HCT116 (cell line): ENCODE measurements around the gene SLC25A48. TPM values are rescaled to one million over a fixed set of nuclear protein-coding genes. Genes with fewer than 3 reads are reported as not detected.

Source experiments
- ATAC-seq: fragments of 200-7000 bp; cut with Tn5 transposase; 2 replicates; pipeline ENCODE4 v1.9.1; 2020; ENCODE audit warnings: mild to moderate bottlenecking, moderate library complexity
- BruUV-seq: library from RNA; stranded (reverse); fragments of 400-500 nt; replicated peaks from 2 replicates; lab custom pipeline; 2021; lab: Mats Ljungman, UMichigan
- CTCF ChIA-PET: fragments of 300-600 bp; sonication (Branson Sonifier 250); formaldehyde crosslinking; loops from one replicate; lab custom pipeline; 2021; ENCODE audit warnings: antibody characterized with exemption; lab: Charles Lee
- POLR2A ChIA-PET: fragments of 300-600, 350-600 bp; sonication (Branson Sonifier 250); formaldehyde crosslinking; loops from one replicate; lab custom pipeline; 2021; ENCODE audit warnings: antibody characterized with exemption; lab: Charles Lee
- RAD21 ChIA-PET, 2 experiments: fragments of 300-600 bp; sonication (Branson Sonifier 250); formaldehyde crosslinking; loops; one replicate each; lab custom pipeline; 2023; ENCODE audit warnings: low total read pairs in 2 of 2; ENCODE audit not compliant: uncharacterized antibody in 2 of 2, unreplicated experiment in 2 of 2, low non-redundant PET in 1 of 2; lab: Charles Lee
- DNase-seq: peaks from one replicate; pipeline ENCODE4 v3.0.0-alpha.2; 2010; ENCODE audit warnings: low read depth, low spot score
- H2AFZ ChIP-seq: fragments of 200-600 bp; shearing (Covaris generic), sonication (generic); 2 replicates; pipeline ENCODE4 v1.6.1; 2017; ENCODE audit warnings: low read depth, mixed run types, mixed read lengths, antibody characterized with exemption, low read length; ENCODE audit not compliant: poor library complexity, severe bottlenecking
- H3K27ac ChIP-seq: 2 replicates; pipeline ENCODE4 v1.5.1; 2012; ENCODE audit warnings: low read depth, low read length
- H3K27me3 ChIP-seq: fragments of 200-600 bp; sonication (generic); 2 replicates; pipeline ENCODE4 v1.6.1; 2016; ENCODE audit warnings: mixed run types, low read length, mixed read lengths; ENCODE audit not compliant: insufficient read depth
- H3K36me3 ChIP-seq, 2 experiments: fragments of 200-500 bp in 1 of 2; fragments of 200-600 bp in 1 of 2; sonication (Bioruptor generic) in 1 of 2; sonication (generic) in 1 of 2; 2 replicates each; pipeline versions ENCODE4 v1.5.1 to v1.6.1; 2014 to 2016; ENCODE audit warnings: low read length in 2 of 2, inconsistent platforms in 1 of 2, mixed read lengths in 1 of 2, mixed run types in 1 of 2; ENCODE audit not compliant: insufficient read depth in 2 of 2, control insufficient read depth in 1 of 2
- H3K4me1 ChIP-seq, 2 experiments: fragments of 200-600 bp in 1 of 2; sonication (generic) in 1 of 2; 2 replicates each; pipeline versions ENCODE4 v1.5.1 to v1.6.1; 2012 to 2017; ENCODE audit warnings: low read length in 2 of 2, inconsistent platforms in 1 of 2, mild to moderate bottlenecking in 1 of 2, mixed read lengths in 1 of 2, mixed run types in 1 of 2, moderate library complexity in 1 of 2; ENCODE audit not compliant: insufficient read depth in 2 of 2, control insufficient read depth in 1 of 2
- H3K4me2 ChIP-seq: fragments of 200-600 bp; sonication (generic); 2 replicates; pipeline ENCODE4 v1.6.1; 2017; ENCODE audit warnings: mixed run types, low read length, mixed read lengths
- H3K4me3 ChIP-seq, 2 experiments: fragments of 200-600 bp in 1 of 2; sonication (generic) in 1 of 2; replicated peaks in 1 of 2; 2 replicates each; pipeline ENCODE4 v1.5.1; 2011 to 2016; ENCODE audit warnings: low read length in 2 of 2, control low read depth in 1 of 2, low read depth in 1 of 2, mild to moderate bottlenecking in 1 of 2, mixed read lengths in 1 of 2, mixed run types in 1 of 2
- H3K79me2 ChIP-seq: fragments of 200-600 bp; sonication (generic); 2 replicates; pipeline ENCODE4 v1.6.1; 2017; ENCODE audit warnings: mild to moderate bottlenecking, mixed run types, low read length, moderate library complexity, mixed read lengths; ENCODE audit not compliant: insufficient read depth
- H3K9ac ChIP-seq: fragments of 200-600 bp; sonication (generic); 2 replicates; pipeline ENCODE4 v1.6.1; 2016; ENCODE audit warnings: low read length, mixed read lengths
- H3K9me2 ChIP-seq: fragments of 200-600 bp; sonication (generic), shearing (Covaris generic); 2 replicates; pipeline ENCODE4 v1.6.1; 2017; ENCODE audit warnings: mixed run types, mild to moderate bottlenecking, moderate library complexity; ENCODE audit not compliant: insufficient read depth
- H3K9me3 ChIP-seq, 2 experiments: fragments of 200-500 bp in 1 of 2; fragments of 200-600 bp in 1 of 2; sonication (Bioruptor generic) in 1 of 2; sonication (generic) in 1 of 2; 2 replicates each; pipeline ENCODE4 v1.6.1; 2014 to 2017; ENCODE audit warnings: low read length in 2 of 2, mixed read lengths in 2 of 2, inconsistent platforms in 1 of 2, low read depth in 1 of 2, mild to moderate bottlenecking in 1 of 2, mixed run types in 1 of 2, moderate library complexity in 1 of 2; ENCODE audit not compliant: control insufficient read depth in 1 of 2, insufficient read depth in 1 of 2
- H4K20me1 ChIP-seq: fragments of 200-600 bp; sonication (generic), shearing (Covaris generic); 2 replicates; pipeline ENCODE4 v1.6.1; 2017; ENCODE audit warnings: mixed run types, mild to moderate bottlenecking, moderate library complexity; ENCODE audit not compliant: insufficient read depth
- CBX3 ChIP-seq: IDR thresholded peaks from 2 replicates; pipeline ENCODE4 v1.6.1; 2012; ENCODE audit warnings: low read depth
- CEBPB ChIP-seq: IDR thresholded peaks from 2 replicates; pipeline ENCODE4 v1.6.1; 2012; ENCODE audit warnings: low read depth
- EGR1 ChIP-seq: IDR thresholded peaks from 2 replicates; pipeline ENCODE4 v1.6.1; 2012; ENCODE audit warnings: low read depth
- EZH2phosphoT487 ChIP-seq: fragments of 200-600 bp; IDR thresholded peaks from 2 replicates; pipeline ENCODE4 v1.6.1; 2018; ENCODE audit warnings: antibody characterized with exemption, borderline replicate concordance
- FOSL1 ChIP-seq: IDR thresholded peaks from 2 replicates; pipeline ENCODE4 v1.6.1; 2012; ENCODE audit warnings: low read depth
- JUND ChIP-seq: IDR thresholded peaks from 2 replicates; pipeline ENCODE4 v1.6.1; 2012
- MAX ChIP-seq: IDR thresholded peaks from 2 replicates; pipeline ENCODE4 v1.6.1; 2012
- POLR2A ChIP-seq: IDR thresholded peaks from 2 replicates; pipeline ENCODE4 v1.7.0; 2011; ENCODE audit warnings: borderline replicate concordance; ENCODE audit not compliant: insufficient read depth, insufficient read length; ENCODE audit errors: extremely low read depth
- POLR2AphosphoS5 ChIP-seq: IDR thresholded peaks from 2 replicates; pipeline ENCODE4 v1.6.1; 2011; ENCODE audit warnings: mild to moderate bottlenecking, low read depth, low read length, moderate library complexity
- RAD21 ChIP-seq: IDR thresholded peaks from 2 replicates; pipeline ENCODE4 v1.6.1; 2012; ENCODE audit warnings: low read depth, mild to moderate bottlenecking
- REST ChIP-seq: IDR thresholded peaks from 2 replicates; pipeline ENCODE4 v1.6.1; 2012; ENCODE audit warnings: low read depth
- SP1 ChIP-seq: IDR thresholded peaks from 2 replicates; pipeline ENCODE4 v1.6.1; 2012; ENCODE audit warnings: low read depth
- SRF ChIP-seq: IDR thresholded peaks from 2 replicates; pipeline ENCODE4 v1.6.1; 2012; ENCODE audit warnings: low read depth
- YY1 ChIP-seq: IDR thresholded peaks from 2 replicates; pipeline ENCODE4 v1.6.1; 2011; ENCODE audit warnings: low read length, low read depth, moderate library complexity, mild to moderate bottlenecking; ENCODE audit not compliant: insufficient replicate concordance; ENCODE audit errors: extremely low read depth
- intact Hi-C: fragments of 100-400 bp; cut with micrococcal nuclease; formaldehyde crosslinking; loops from 2 replicates; pipeline ENCODE4 v1.10.0; 2022
- total RNA-seq: library from RNA; stranded (reverse); gene quantifications from one replicate; pipeline ENCODE4 v1.2.1, GENCODE V29; 2021; ENCODE audit not compliant: unreplicated experiment

Gene SLC25A48
- total RNA-seq, 1 experiment from 2014 or later: 2.8 TPM

GRCh38 chr5:135916638-135917263 is 82.3 kb downstream of the SLC25A48 start:
- TF ChIP-seq POLR2A (no peak), REST (no peak), EZH2phosphoT487 (no peak), CBX3 (no peak), EGR1 (no peak), POLR2AphosphoS5 (no peak), JUND (no peak), SRF (no peak), CEBPB (no peak), RAD21 (no peak), FOSL1 (no peak), SP1 (no peak), MAX (no peak), YY1 (no peak)
- H3K27ac ChIP-seq: no peak overlapping the region
- ChIA-PET RAD21 (no interaction called here), CTCF (no interaction called here), POLR2A (no interaction called here)
- no peak overlapping the region for H2AFZ ChIP-seq
- H3K9me3 ChIP-seq: no peaks in the 10 kb centered on the region
- no peak for ATAC-seq
- H3K4me3 ChIP-seq: no peak overlapping the region
- H3K36me3 ChIP-seq: no peaks in the 10 kb centered on the region
- H3K4me1 ChIP-seq: no peaks in the 10 kb centered on the region
- BruUV-seq: no TSS peak
- intact Hi-C loops: no loop called here
- no peak overlapping the region for H3K4me2 ChIP-seq
- no peaks in the 10 kb centered on the region for H3K9me2 ChIP-seq
- DNase-seq: no peak
- no peaks in the 10 kb centered on the region for H3K79me2 ChIP-seq
- no peak overlapping the region for H3K9ac ChIP-seq
- H4K20me1 ChIP-seq: no peaks in the 10 kb centered on the region
- H3K27me3 ChIP-seq: peaks cover 95% of the 10 kb centered on the region
